BJ (cell line): ENCODE data around the gene PCDHGC5. TPM values are rescaled to one million over a fixed set of nuclear protein-coding genes. Genes with fewer than 3 reads are reported as not detected.

ENCODE experiments used
- CTCF ChIA-PET: fragments of 350-600 bp; formaldehyde crosslinking; extraction: SDS; loops from one replicate; lab custom pipeline; 2021; ENCODE audit warnings: antibody characterized with exemption, inconsistent platforms; lab: Yijun Ruan, JAX
- POLR2A ChIA-PET: fragments of 300-600 bp; sonication (Branson Sonifier 250); formaldehyde crosslinking; extraction: SDS; loops from one replicate; lab custom pipeline; 2021; ENCODE audit warnings: antibody characterized with exemption; lab: Charles Lee
- DNase-seq: peaks from one replicate; pipeline ENCODE4 v3.0.0-alpha.2; 2011; ENCODE audit warnings: low read depth
- H3K27me3 ChIP-seq: 2 replicates; pipeline ENCODE4 v1.6.0; 2011; ENCODE audit warnings: low read length; ENCODE audit not compliant: control insufficient read depth, insufficient read depth
- H3K36me3 ChIP-seq: 2 replicates; pipeline ENCODE4 v1.5.1; 2011; ENCODE audit warnings: low read length; ENCODE audit not compliant: control insufficient read depth, insufficient read depth
- H3K4me3 ChIP-seq: 2 replicates; pipeline ENCODE4 v1.5.1; 2011; ENCODE audit warnings: low read depth, mild to moderate bottlenecking, control low read depth, low read length
- CTCF ChIP-seq: IDR thresholded peaks from 2 replicates; pipeline ENCODE4 v1.5.1; 2011; ENCODE audit warnings: low read depth, mild to moderate bottlenecking, control low read depth, inconsistent platforms, low read length, moderate library complexity; ENCODE audit not compliant: insufficient read depth
- polyA plus RNA-seq: library from polyadenylated mRNA; depleted of rRNA; stranded (reverse); fragments of >200 nt; gene quantifications from 2 replicates; pipeline ENCODE4 v1.2.3, GENCODE V29; 2011

Gene PCDHGC5
- polyA plus RNA-seq, 1 experiment, result 1.6 TPM

GRCh38 chr5:141516672-141517025, 27.8 kb downstream of the PCDHGC5 start:
- H3K27me3 ChIP-seq, result no peaks in the 10 kb centered on the region
- ChIA-PET CTCF (interaction anchor here (0.8 to 11.0 kb wide), 11 partner anchors 8 to 196 kb away, joined by 3 to 170 read pairs (median 5); partner anchors contain the start of genes PCDHGA12, PCDHGC3 and TAF7), POLR2A (no interaction called here)
- no peak overlapping the region for H3K4me3 ChIP-seq
- H3K36me3 ChIP-seq, result peaks cover 4% of the 10 kb centered on the region
- DNase-seq, result no peak
- no peak for TF ChIP-seq CTCF

- no peak for DNase-seq
- Histone ChIP-seq H3K36me3 (no peaks in the 10 kb centered on the region), H3K27me3 (no peaks in the 10 kb centered on the region), H3K4me3 (no peak overlapping the region)
- TF ChIP-seq CTCF, result no peak
- ChIA-PET CTCF (interaction anchor here (0.8 to 2.5 kb wide), 7 partner anchors 33 to 197 kb away, joined by 3 to 6 read pairs (median 3); partner anchors contain the start of genes PCDHGA12 and TAF7), POLR2A (no interaction called here)
Measured at GRCh38 chr5:141517312-141517711, 28.4 kb downstream of the PCDHGC5 start.

- Histone ChIP-seq H3K27me3 (no peaks in the 10 kb centered on the region), H3K4me3 (no peak overlapping the region), H3K36me3 (no peaks in the 10 kb centered on the region)
- no peak for DNase-seq
- ChIA-PET CTCF (interaction anchor here (0.9 to 2.0 kb wide), 5 partner anchors 40 to 153 kb away, joined by 3 to 6 read pairs (median 3); partner anchors contain the start of gene PCDHGA12), POLR2A (interaction anchor here (0.6 kb wide), 2 partner anchors 11 to 135 kb away, joined by 4 to 8 read pairs; no protein-coding TSS in a partner anchor)
- no peak for TF ChIP-seq CTCF
Measured at GRCh38 chr5:141517880-141518617, 29.2 kb downstream of the PCDHGC5 start.

GRCh38 chr5:141518618-141519015, 29.7 kb downstream of the PCDHGC5 start:
- ChIA-PET POLR2A (interaction anchor here (0.6 kb wide), 1 partner anchor 12 kb away, joined by 4 read pairs; no protein-coding TSS in a partner anchor), CTCF (interaction anchor here (0.9 to 2.0 kb wide), 5 partner anchors 39 to 154 kb away, joined by 3 to 6 read pairs (median 3); partner anchors contain the start of genes PCDHGA12 and PCDHGB7)
- DNase-seq, result no peak

More at GRCh38 chr5:141518618-141519015, 29.7 kb downstream of the PCDHGC5 start:
- TF ChIP-seq CTCF, result no peak
- no peak overlapping the region for H3K4me3 ChIP-seq
- no peaks in the 10 kb centered on the region for H3K27me3 ChIP-seq
- H3K36me3 ChIP-seq, result no peaks in the 10 kb centered on the region
